GM12878 (cell line): ENCODE results near the gene SPRED2. TPM values are rescaled to one million over a fixed set of nuclear protein-coding genes. Genes with fewer than 3 reads are reported as not detected.

Experiments used
- ATAC-seq: fragments of 200-7000 bp; cut with Tn5 transposase; 3 replicates; pipeline ENCODE4 v1.9.1; 2020; ENCODE audit warnings: mild to moderate bottlenecking, moderate library complexity
- BruUV-seq: library from RNA; stranded (reverse); fragments of 400-500 nt; replicated peaks from 2 replicates; lab custom pipeline; 2021; lab: Mats Ljungman, UMichigan
- CTCF ChIA-PET: fragments of 300-600 bp; sonication (Branson Sonifier 250); formaldehyde crosslinking; extraction: SDS; loops from one replicate; lab custom pipeline; 2021; ENCODE audit warnings: inconsistent platforms; lab: Yijun Ruan, JAX
- POLR2A ChIA-PET: fragments of 350-600 bp; formaldehyde crosslinking; extraction: SDS; loops from one replicate; lab custom pipeline; 2021; ENCODE audit warnings: inconsistent platforms; lab: Charles Lee
- RAD21 ChIA-PET: fragments of 300-600 bp; sonication (Branson Sonifier 250); formaldehyde crosslinking; loops from one replicate; lab custom pipeline; 2023; ENCODE audit warnings: antibody characterized with exemption; ENCODE audit not compliant: unreplicated experiment; lab: Charles Lee
- SMC1A ChIA-PET: fragments of 300-600 bp; sonication (Branson Sonifier 250); formaldehyde crosslinking; loops from one replicate; lab custom pipeline; 2023; ENCODE audit not compliant: unreplicated experiment, uncharacterized antibody; lab: Charles Lee
- DNase-seq: peaks from one replicate; pipeline ENCODE4 v3.0.0-alpha.2; 2011; ENCODE audit warnings: low read depth, low spot score
- FAIRE-seq: peaks from 3 replicates; lab custom pipeline; 2011; peaks lifted over from hg19 to GRCh38; lab: Jason Lieb, UNC
- H2AFZ ChIP-seq: 2 replicates; pipeline ENCODE4 v1.6.0; 2011; ENCODE audit warnings: low read depth, low read length, control low read depth; ENCODE audit not compliant: control insufficient read depth
- H3K27ac ChIP-seq: 2 replicates; pipeline ENCODE4 v1.5.1; 2011; ENCODE audit warnings: control low read depth; ENCODE audit not compliant: control insufficient read depth, insufficient read depth
- H3K27me3 ChIP-seq, 2 experiments: replicated peaks in 1 of 2; 2 replicates each; pipeline versions ENCODE4 v1.6.0 to v1.6.1; 2011; ENCODE audit warnings: low read length in 1 of 2; ENCODE audit not compliant: control insufficient read depth in 2 of 2, insufficient read depth in 2 of 2
- H3K36me3 ChIP-seq, 2 experiments: 2 replicates each; pipeline ENCODE4 v1.5.1; 2011; ENCODE audit warnings: low read length in 1 of 2; ENCODE audit not compliant: control insufficient read depth in 2 of 2, insufficient read depth in 2 of 2
- H3K4me1 ChIP-seq: 2 replicates; pipeline ENCODE4 v1.6.1; 2011; ENCODE audit warnings: mild to moderate bottlenecking, low read length, moderate library complexity, mixed read lengths; ENCODE audit not compliant: control insufficient read depth, insufficient read depth
- H3K4me2 ChIP-seq: 2 replicates; pipeline ENCODE4 v1.6.0; 2011; ENCODE audit warnings: control low read depth; ENCODE audit not compliant: control insufficient read depth, insufficient read depth
- H3K4me3 ChIP-seq: fragments of 200-600 bp; sonication (generic); 2 replicates; pipeline ENCODE4 v1.5.1; 2016
- H3K79me2 ChIP-seq: 2 replicates; pipeline ENCODE4 v1.6.0; 2011; ENCODE audit warnings: low read length; ENCODE audit not compliant: control insufficient read depth, insufficient read depth
- H3K9ac ChIP-seq: 2 replicates; pipeline ENCODE4 v1.8.0; 2011; ENCODE audit warnings: low read length, control low read depth, mixed read lengths; ENCODE audit not compliant: control insufficient read depth, insufficient read depth
- H3K9me3 ChIP-seq: replicated peaks from 3 replicates; pipeline ENCODE4 v1.5.1; 2011; ENCODE audit warnings: mild to moderate bottlenecking, low read length; ENCODE audit not compliant: control insufficient read depth, insufficient read depth
- H4K20me1 ChIP-seq: 2 replicates; pipeline ENCODE4 v1.6.0; 2011; ENCODE audit not compliant: control insufficient read depth, insufficient read depth
- EED ChIP-seq: sonication (generic); IDR thresholded peaks from 2 replicates; pipeline ENCODE4 v1.6.1; 2016; ENCODE audit warnings: antibody characterized with exemption, low read depth
- IRF4 ChIP-seq: IDR thresholded peaks from 2 replicates; pipeline ENCODE4 v1.6.1; 2011; ENCODE audit warnings: low read depth, low read length
- PBX3 ChIP-seq: IDR thresholded peaks from 2 replicates; pipeline ENCODE4 v1.6.1; 2011; ENCODE audit warnings: mild to moderate bottlenecking, low read depth, low read length, moderate library complexity; ENCODE audit not compliant: insufficient replicate concordance
- SPI1 ChIP-seq: IDR thresholded peaks from 2 replicates; pipeline ENCODE4 v1.6.1; 2011; ENCODE audit warnings: low read depth, mild to moderate bottlenecking, low read length, moderate library complexity, borderline replicate concordance; ENCODE audit not compliant: insufficient read depth
- WRNIP1 ChIP-seq: IDR thresholded peaks from 2 replicates; pipeline ENCODE4 v1.6.1; 2011; ENCODE audit warnings: low read depth, low read length, improper control_type of control experiment, borderline replicate concordance
- WGBS: methylation state at CpG from one replicate; pipeline ENCODE4 v1.1.6; 2016; ENCODE audit warnings: low lambda C conversion rate; ENCODE audit not compliant: insufficient replicate concordance, insufficient coverage; ENCODE audit errors: missing lambda C conversion rate; 5-methylcytosine and 5-hydroxymethylcytosine counted together
- in situ Hi-C: fragments of 300-500 bp; cut with MboI; formaldehyde crosslinking; loops from 9 replicates; pipeline ENCODE4 v1.14.3; 2018; ENCODE audit warnings: mixed read lengths
- intact Hi-C: fragments of 100-400 bp; cut with micrococcal nuclease; formaldehyde crosslinking; loops from one replicate; pipeline ENCODE4 v1.14.2; 2022; ENCODE audit not compliant: unreplicated experiment
- polyA plus RNA-seq, 11 experiments: library from polyadenylated mRNA; depleted of rRNA in 4 of 11; unstranded in 6 of 11; stranded (reverse) in 5 of 11; fragments of >200 nt; fragmentation: Nextera tagmentation in 4 of 11; fragmentation: Illumina TruSeq in 1 of 11; extraction: Ambion mirVana in 4 of 11; extraction: Trizol in 1 of 11; gene quantifications; 1 replicate in 1 of 11; 2 replicates in 10 of 11; pipeline versions ENCODE4 v1.2.1 to v1.2.3, GENCODE V29; 2011 to 2016; ENCODE audit warnings: inconsistent platforms in 2 of 11, missing spikeins in 2 of 11, low read depth in 1 of 11
- total RNA-seq, 4 experiments: library from RNA; depleted of rRNA in 3 of 4; stranded (reverse); fragments of >200 nt in 3 of 4; fragmentation: Illumina TruSeq in 1 of 4; extraction: Trizol in 1 of 4; gene quantifications; 2 replicates each; pipeline versions ENCODE4 v1.2.1 to v1.2.3, GENCODE V29; 2013 to 2021

SPRED2 gene
- total and polyA plus RNA-seq, 10 of the 15 experiments (the other 5 are each of a cell fraction or from before 2014, with no cell fraction given): 3.0 to 23.9 (median 9.7) TPM

GRCh38 chr2:65368468-65368867 is 63.9 kb downstream of the SPRED2 start:
- FAIRE-seq (no peak), ATAC-seq (no peak), DNase-seq (no peak)
- TF ChIP-seq PBX3: no peak
- no peak for TF ChIP-seq EED
- peak; percentile 46; the same call in 1 of the 2 replicates for TF ChIP-seq SPI1
- TF ChIP-seq WRNIP1: no peak
- TF ChIP-seq IRF4: no peak
- ChIA-PET SMC1A (interaction anchor here (0.7 to 10.7 kb wide), 6 partner anchors 9 to 102 kb away, joined by 3 to 142 read pairs (median 22); no protein-coding TSS in a partner anchor), POLR2A (interaction anchor here (1.1 kb wide), 1 partner anchor 18 kb away, joined by 3 read pairs; no protein-coding TSS in a partner anchor), RAD21 (interaction anchor here (2.4 kb wide), 1 partner anchor 10 kb away, joined by 9 read pairs; no protein-coding TSS in a partner anchor), CTCF (interaction anchor here (1.0 to 2.5 kb wide), 6 partner anchors 10 to 103 kb away, joined by 3 to 10 read pairs (median 4); no protein-coding TSS in a partner anchor)
- Histone ChIP-seq H3K4me3 (no peak overlapping the region), H3K4me1 (peaks cover 40% of the 10 kb centered on the region), H3K27ac (no peak overlapping the region), H3K79me2 (no peaks in the 10 kb centered on the region; the same call in 1 of the 2 replicates), H3K4me2 (no peak overlapping the region), H2AFZ (no peak overlapping the region), H3K9ac (no peak overlapping the region), H3K36me3 (no peaks in the 10 kb centered on the region), H3K9me3 (no peaks in the 10 kb centered on the region), H4K20me1 (no peaks in the 10 kb centered on the region), H3K27me3 (no peaks in the 10 kb centered on the region)
- 35% methylated on average over 1 of the region's 1 CpG for WGBS
- intact Hi-C loops (no loop called here), in situ Hi-C loops (no loop called here)
- BruUV-seq: no TSS peak
